Measurements from ENCODE around the gene ISX.

- TF ChIP-seq EZH2 (IDR thresholded peaks at IDR 0.05; ENCODE audit: low read length, unreplicated experiment): no peak
- no peak for TF ChIP-seq CTCF (conservative IDR thresholded peaks at IDR 0.05; ENCODE audit: low read depth, low read length)
Measured at GRCh38 chr22:35051013-35051535, 14.9 kb upstream of the ISX start.

All from PC-3 (cell line).